ENCODE results near the gene ARID1B.

DNA sequence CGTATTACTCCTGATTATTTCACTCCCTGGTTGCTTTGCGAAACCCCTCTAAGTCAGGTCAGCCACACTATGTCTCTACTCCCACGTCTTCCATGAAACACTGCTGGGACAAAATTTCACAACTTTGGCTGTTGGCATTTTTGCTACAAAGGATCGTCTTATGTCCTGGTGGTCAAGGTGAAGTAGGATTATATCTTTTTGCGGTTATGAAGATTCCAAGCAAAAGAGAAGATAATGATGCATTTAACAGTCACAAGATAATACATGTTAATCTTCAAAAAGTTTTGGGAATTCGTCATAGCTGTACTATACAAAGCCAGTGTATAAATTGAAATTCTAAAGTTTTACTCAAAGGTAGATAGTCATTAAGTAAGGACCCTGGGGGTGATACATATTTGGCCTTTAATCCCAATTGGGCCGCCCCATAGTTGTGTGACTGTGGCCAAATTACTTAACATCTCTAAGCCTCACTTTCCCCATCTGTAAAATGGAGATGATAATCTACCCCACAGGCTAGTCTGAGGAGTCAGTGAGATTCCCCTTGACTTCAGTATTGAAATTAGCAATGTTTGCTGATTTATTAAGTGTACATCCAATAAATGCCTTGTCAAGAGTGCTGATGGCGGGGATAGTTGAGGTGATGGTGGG is 212.1 kb downstream of the ARID1B start:
- TF ChIP-seq, protein P1, sequence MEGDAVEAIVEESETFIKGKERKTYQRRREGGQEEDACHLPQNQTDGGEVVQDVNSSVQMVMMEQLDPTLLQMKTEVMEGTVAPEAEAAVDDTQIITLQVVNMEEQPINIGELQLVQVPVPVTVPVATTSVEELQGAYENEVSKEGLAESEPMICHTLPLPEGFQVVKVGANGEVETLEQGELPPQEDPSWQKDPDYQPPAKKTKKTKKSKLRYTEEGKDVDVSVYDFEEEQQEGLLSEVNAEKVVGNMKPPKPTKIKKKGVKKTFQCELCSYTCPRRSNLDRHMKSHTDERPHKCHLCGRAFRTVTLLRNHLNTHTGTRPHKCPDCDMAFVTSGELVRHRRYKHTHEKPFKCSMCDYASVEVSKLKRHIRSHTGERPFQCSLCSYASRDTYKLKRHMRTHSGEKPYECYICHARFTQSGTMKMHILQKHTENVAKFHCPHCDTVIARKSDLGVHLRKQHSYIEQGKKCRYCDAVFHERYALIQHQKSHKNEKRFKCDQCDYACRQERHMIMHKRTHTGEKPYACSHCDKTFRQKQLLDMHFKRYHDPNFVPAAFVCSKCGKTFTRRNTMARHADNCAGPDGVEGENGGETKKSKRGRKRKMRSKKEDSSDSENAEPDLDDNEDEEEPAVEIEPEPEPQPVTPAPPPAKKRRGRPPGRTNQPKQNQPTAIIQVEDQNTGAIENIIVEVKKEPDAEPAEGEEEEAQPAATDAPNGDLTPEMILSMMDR (IDR thresholded peaks at IDR 0.05): no peak
- no peak for TF ChIP-seq EP300 (IDR thresholded peaks at IDR 0.05)
